HPDE6-E6E7 (cell line): ENCODE data around the gene SNTG2.

Experiments
- DNase-seq: peaks from one replicate; pipeline ENCODE4 v3.0.0; 2011; ENCODE audit warnings: missing footprints; ENCODE audit errors: extremely low spot score

Gene SNTG2

DNA sequence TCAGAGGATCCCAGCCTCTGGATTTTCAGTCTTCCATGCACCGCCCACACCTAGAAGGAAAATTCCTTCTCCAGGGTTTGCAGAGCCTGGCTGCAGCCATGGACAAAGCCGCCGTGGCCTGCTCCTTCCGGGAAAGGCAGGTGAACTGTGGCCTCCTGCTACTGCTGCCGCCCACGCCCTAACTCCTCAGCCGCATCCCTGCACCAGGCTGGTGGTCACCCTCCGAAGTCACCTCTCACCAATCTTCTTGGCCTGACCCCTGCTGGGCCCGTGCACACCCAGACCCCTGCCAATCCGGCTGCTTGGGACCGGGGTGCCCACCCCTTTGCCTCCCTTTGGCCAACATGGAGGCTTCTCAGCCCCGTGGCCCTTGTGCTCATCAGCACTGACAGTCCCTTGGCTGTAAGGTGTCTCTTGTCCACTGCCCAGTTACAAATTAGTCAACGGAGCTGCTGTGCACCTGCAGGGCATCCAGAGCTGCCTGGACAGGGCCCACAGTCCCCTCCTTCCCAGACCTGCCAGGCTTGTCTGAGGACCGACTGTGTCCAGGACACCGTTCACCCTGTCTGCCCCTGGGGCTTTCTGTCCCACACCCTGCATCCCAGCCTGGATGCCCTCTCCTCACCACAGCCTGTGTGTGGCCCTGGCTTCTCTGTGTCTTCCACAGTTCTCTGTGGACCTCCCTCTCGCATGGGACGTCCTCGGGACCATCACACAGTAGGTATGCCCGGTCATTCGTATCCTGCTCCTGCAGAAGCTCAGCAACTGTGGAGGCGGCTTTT lies 332.6 kb downstream of the SNTG2 start:
- no peak for DNase-seq

DNA sequence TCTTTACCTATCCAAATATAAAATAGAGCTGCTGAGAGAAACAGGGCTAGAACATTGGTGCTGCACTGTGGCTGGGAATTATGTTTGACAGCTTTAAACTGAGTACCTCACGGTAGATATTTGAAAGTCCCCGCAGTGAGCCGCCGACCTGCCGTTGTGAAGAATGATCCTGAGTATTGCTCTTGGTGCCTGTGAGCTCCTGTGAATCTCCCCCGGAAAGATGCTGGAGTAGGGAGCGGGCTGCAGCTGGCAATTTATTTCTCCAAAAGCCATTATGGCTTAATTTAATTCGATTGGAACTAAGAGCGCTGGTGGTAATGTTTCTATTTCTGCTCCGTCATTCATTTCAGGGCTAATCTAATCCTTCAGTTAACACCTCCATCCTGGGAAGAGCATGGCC lies 333.2 kb downstream of the SNTG2 start:
- DNase-seq, result no peak

DNA sequence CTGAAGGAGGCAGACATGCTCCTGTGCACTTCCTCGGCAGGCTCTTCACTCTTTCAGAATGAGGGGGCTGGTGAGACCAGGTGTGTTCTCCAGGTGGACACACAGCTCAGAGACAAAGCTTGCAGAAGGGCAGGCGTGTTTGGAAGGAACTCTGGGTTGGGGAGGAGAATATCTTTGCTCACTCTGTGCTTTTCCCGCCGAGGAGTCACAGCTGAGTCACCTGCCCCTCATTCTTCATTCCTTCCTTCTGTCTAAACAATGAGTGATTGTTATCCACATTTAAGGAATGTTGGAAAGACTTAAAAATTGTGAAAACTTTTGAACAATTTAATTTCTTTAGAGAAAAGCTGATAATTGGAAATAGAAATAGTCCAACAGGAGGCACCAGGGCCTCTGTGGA lies 336.3 kb downstream of the SNTG2 start:
- DNase-seq, result no peak

DNA sequence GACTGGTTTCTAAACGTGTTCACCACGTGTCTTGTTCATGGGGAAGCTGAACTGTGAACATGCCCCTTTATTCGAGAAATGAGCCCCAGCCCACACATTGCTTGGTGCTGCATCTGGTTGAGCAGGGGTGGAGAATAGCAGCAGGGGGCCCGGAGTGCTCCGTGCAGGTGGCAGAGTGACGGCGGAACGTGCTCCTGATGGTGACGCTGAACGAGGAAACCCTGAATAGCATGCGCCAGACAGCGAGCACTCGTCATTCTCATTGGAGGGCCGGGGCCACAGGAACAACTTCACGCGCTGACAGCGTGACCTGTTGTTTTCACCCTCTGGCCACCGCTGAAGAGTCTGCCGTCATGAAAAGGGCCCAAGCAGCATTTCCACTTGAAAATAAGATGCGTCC lies 336.8 kb downstream of the SNTG2 start:
- DNase-seq, result no peak

DNA sequence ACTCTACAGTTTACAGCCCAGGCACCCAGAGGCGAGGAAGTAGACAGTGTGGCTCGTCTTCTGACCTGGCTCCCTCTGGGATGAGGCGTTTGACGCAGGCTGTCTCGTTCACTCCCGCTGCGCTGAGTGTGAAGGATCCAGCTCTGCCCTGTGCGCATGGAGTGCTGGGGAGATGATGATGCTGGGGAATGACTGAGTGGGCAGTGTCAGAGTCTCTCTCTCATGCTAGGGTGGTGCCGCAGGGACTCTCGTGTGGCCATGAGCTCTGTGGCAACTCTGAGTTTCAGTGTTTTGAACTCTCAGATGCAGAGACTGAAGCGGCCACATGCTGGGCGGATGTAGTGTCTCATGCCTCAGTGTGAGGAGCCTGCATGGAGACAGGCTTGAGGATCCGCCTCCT lies 344.3 kb downstream of the SNTG2 start:
- DNase-seq, result no peak

DNA sequence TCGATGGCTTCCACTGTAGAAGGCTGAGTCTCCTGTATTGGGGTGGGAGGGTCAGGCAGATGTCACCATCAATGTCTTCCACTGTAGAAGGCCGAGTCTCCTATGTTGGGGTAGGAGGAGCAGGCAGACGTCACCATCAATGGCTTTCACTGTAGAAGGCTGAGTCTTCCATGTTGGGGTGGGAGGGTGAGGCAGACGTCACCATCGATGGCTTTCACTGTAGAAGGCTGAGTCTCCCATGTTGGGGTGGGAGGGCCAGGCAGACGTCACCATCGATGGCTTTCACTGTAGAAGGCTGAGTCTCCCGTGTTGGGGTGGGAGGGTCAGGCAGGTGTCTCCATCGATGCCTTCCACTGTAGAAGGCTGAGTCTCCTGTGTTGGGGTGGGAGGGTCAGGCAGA lies 345.1 kb downstream of the SNTG2 start:
- DNase-seq, result no peak

DNA sequence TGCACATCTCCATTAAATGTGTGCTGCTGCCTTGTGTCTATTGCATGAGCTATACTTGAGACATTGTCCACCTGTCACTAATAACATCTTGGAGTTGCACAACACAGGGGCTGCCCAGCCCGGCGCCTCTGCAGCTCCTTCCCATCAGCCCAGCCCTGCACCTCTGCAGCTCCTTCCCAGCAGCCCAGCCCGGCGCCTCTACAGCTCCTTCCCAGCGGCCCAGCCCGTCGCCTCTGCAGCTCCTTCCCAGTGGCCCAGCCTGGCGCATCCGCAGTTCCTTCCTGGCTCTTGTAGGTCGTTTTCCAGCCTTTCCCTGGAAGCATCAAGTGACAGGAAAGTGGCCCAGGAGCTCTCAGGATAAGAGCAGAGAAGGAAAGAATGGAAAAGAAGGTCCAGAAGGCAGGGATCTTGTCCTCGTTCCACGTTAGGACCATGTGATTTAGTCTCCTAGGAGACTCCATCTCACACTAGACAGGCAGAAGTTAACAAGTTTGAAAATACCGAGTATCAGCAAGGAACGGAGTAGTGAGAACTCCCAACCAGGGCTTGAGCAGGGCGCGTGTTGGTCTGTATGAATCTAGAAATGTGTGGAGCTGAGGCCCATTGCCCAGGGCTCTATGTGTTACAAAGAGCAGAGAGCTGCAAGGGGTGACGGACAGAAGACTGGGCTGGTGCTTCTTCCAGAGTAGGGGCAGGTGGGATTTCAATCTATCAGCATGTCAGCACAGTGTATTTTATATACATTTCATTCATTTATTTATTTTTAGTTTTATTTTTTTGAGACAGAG lies 346.9 kb downstream of the SNTG2 start:
- DNase-seq, result no peak

DNA sequence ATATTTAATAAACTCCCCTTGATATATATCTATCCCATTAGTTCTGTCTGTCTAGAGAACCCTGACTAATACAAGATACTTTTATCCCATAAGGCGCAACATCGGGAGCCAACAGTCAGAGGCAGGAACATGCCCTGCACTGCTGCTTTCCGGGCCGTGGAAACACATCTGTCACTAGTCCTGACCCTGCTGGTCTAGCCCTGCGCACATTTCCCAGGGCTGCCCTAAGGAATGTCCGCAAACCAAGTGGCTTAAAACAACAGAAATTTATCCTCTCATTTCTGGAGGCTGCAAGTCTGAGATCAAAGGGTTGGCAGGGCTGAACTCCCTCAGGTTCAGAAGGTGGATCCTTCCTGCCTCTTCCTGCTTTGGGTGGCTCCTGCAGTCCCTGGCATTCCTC lies 348.4 kb downstream of the SNTG2 start:
- no peak for DNase-seq

DNA sequence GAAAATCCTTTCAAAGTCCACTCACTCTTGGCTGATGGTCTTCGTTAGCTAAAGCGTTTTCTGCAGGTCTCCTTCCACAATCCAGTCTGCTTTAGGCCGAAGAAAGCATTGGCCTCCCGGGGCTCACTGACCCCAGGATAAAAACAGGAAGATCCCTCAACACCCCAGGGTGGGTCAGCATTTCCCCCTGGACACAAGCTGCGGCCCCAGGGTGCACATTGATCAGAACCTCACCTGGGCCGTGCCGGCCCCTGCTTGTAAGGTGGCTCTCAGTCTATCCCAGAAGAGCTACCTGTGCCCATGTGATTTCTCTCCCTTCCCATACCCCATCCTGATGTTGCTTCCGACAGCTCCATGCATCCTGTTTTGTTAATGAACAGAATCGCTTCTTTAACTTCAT lies 349.6 kb downstream of the SNTG2 start:
- no peak for DNase-seq

DNA sequence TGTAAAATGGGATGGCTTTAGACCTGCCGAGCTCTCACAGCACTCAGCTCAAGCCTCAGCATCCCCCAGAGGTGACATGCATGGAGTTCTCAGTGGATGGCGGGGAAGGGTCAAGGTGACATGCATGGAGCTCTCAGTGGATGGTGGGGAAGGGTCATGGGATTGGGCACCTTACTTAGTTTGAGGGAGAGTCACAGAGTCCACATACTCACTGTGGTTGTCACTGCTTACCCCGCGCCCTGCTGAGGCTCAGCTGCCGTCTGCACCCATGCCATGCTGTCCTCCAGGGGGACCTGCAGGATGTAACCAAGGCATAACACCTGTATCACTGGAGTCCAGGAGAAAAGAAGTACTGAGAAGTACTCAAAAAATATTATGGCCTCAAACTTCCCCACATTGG lies 350.4 kb downstream of the SNTG2 start:
- DNase-seq, result no peak

DNA sequence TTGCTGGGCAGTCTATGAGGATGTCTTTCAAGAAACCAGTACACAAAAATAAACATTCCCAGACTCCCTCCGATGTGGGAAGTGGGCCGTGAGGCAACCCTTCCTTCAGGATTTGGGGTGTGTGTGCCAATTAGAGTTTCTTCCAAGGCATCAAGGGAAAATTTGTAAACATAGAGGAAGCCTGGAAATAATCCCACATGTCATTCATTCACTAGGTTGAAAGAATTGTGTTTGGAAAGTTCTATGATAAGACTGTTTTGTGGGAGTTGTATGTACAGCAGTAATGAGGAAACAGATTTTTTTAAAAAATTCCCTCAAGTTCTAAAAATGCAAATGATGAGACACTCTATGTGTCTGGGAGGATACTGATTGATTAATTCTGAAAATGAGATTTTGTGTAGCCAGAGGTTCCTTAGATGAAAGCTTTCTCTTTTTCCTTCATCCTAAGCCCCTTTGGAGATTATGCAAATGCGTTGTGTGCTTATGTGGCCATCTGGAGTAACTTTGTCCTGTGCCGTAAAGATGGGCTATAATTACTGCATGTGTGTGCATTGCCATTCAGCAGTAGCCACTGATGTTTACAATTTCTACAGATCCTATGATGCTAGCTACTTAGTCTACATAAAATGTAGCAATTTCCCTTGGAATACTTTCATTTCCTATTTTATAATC lies 354.8 kb downstream of the SNTG2 start:
- DNase-seq, result no peak

DNA sequence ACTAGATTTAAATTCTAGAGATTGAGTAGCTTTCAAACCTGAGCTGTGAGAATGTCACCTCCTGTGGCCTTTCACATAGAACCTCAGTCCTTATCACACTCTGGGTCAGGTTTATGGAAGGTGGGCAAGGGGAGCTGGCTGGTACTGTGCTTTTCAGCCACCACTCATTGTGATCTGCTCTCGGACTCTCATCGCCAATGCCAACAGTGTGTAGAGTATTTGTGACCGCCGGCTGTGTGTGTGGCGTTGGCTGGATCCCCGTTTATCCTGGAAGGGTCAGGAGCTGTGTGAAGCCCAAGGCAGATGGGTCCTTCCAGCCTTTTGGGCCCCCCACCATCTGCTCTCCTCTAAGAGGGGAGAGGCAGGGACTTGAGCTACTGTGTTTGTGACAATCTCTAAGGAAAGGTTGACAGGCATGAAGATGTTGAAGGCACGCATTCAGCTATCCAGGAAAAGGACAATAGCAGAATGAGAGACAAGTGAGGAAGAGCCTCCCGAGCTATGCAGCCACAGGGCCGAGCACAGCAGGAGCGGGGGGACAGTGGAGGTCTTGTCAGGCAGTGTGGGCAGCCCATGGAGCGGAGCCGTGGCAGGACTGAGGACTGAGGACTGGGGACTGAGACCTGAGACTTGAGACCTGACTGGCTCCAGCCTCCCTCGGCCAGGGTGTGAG lies 355.5 kb downstream of the SNTG2 start:
- no peak for DNase-seq

DNA sequence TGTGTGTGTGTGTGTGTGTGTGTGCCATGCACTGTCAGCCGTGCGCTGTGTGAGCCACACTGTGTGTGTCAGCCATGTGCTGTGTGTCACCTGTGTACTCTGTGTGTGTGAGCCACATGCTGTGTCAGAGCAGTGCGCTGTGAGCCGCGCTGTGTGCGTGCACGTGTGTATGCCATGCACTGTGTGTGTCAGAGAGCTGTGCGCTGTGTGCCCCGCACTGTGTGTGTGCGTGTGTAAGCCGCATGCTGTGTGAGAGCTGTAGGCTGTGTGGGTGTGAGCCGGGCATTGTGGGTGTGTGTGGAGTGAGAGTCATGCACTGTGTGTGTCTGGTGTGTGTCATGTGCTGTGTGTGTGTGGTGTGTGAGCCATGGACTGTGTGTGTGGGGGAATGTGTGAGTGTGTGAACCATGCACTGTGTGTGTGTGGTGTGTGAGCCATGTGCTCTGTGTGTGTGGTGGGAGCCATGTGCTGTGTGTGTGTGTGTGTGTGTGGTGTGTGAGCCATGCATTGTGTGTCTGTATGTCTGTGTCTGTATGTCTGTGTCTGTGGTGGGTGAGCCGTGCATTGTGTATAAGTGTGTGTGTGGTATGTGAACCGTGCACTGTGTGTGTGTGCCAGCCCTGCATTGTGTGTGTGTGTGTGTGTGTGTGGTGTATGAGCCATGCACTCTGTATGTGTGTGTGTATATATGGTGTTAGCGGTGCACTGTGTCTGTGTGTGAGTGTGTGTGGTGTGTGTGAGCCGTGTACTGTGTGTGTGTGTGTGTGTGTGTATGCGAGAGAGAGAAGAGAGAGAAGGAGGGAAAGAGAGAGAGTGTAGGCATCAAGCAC lies 356.3 kb downstream of the SNTG2 start:
- DNase-seq, result no peak

DNA sequence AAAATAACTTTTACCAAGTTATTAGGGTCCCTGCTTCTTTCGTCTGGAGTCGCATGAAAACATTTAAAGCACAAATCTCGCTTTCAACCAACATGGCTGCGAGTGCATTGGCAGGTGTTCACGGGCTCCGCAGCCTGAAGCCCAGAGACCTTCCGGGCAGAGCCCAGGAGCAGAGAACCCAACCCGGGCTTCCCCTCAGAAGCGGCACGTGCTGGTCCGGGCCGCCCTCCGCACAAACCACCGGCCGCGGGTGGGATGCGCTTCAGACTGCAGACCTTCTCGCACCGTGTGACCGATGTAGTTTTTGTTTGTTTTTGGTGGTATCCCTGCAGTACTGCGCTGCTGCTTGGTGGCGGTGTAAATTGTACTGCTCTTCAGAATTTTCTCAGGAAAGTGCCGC lies 357.0 kb downstream of the SNTG2 start:
- DNase-seq, result no peak

DNA sequence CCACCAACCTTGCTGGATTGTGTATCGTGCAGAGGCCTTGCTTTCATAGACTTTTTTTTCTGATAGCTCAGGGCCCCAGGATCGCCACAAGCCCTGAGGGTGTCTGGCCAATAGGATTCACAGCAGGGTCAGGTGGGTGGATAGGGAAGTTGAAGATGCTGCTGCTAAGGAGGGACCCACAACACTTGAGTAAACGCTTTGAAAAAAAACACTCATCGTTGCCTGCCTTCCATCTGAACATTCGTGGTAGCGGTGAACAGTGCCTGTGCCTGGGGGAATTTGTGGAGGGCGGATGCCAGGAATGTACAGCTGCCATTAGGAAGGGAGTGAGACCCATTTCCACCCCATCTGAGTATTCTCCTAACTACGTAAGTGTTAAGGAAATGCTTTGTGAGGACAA lies 358.0 kb downstream of the SNTG2 start:
- DNase-seq, result no peak

DNA sequence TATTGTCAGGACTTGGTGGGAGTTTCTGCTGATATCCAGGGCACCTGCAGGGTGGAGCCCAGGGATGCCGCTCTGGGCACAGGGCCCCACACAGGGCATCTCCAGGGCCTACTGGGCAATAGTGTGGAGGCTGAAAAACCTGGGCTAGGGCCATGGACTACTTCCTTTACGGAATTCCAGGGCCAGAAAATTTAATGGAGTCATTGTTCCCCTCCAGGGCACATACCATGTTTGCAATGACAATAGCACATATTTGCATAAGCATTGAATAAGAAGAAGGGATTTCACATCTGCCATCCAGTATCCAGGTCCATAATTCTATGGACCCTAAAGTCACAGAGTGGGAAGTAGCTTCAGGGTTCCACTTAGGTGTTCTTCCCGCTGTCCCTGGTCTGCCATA lies 358.9 kb downstream of the SNTG2 start:
- no peak for DNase-seq

DNA sequence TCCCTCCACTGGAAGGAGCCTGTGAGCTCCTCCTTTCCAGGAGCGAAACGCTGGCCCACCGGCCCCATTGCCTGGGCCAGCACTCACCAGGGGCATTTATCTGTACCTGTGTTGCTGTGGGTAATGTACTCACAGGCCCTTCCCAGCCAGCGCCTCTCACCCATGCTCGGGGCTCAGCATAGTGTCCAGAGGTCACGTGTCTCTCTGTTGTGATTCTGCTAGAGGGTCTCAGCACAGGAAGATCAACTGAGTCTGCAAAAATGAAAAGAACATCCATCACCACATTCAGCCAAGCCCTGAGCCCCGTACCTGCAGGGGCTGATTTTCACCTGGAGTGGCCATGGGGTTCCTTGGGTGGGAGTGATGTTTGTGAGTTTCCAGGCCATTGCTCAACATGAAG lies 359.6 kb downstream of the SNTG2 start:
- no peak for DNase-seq

DNA sequence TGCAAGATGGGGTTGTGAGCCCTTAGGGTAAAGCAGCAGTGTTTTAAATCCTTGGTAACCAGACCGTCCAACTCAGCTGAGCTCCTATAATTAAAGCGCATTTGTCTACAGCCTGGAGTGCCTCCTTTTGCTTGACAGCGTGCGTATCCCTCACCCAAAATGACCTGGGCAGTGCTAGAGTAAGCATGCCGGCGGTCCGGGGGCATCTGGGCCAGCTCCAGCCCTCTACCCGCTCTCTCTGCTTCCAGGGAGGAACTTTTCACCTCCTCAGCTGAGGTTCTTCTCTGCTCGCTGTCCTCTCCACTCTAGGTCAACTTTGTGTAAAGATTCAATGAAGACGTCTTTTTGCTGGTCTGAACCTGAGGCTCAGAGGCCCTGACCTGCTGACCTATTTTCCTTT lies 360.2 kb downstream of the SNTG2 start:
- no peak for DNase-seq

DNA sequence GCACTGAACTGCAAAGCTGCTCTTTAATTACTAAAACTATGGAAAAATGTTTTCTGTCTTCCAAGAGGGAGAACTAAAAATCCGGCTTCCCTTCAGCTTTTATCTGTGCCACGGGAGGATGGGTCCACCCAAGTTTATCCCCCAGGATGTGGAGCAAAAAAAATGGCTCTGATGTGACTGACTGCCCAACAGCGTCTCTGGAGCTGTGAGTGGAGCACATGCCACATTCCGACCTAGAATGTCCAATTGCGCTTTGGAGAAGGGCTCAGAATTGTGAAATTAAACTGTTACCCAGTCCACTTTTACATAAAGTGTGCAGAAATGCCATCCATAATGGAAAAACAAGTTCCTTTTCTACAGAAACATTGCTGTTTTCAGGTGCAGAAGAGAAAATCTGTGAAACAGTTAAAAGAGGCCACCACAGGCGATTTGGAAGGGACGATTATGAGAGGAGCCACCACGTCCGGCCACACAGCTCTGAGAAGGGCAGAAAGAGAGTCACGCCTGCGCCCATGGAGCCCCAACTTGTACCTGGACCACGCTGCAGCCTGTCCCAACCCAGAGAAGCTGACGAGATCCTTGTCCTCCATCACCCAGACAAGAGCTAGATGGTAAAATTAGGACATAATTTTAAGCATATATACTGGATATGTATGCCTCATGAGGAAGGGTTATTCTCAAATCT lies 362.7 kb downstream of the SNTG2 start:
- DNase-seq, result no peak

DNA sequence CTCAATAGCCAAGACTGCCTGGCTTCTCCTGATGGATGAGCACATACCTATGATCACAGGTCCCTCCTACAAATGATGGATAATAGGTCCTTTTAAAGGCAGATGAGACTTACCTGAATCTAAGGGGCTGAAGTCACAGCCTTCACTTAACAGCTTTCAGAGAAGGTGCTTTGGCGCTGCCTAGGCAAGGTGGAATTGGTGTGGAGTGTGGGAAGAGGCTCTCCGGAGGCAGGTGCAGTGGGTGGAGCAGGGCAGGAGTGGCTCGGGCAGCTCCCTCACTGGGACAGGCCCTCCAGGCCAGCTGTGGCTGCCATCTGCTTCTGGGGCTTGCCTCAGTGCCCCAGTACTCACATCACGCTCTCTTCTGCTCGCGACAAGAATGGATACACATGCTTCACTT lies 363.6 kb downstream of the SNTG2 start:
- DNase-seq, result no peak
